HG03521 (cell line): ENCODE measurements around the gene ABI2.
"Not testable (repeated sequence)": the region's sequence is repeated elsewhere in the genome, so short reads cannot be mapped to it uniquely, and the experiment has no call there.

Source experiments
- ATAC-seq: cut with Tn5 transposase; IDR thresholded peaks from one replicate; pipeline ENCODE4 v1.9.1; 2021; ENCODE audit warnings: mild to moderate bottlenecking, moderate library complexity; ENCODE audit not compliant: unreplicated experiment

The ABI2 gene

GRCh38 chr2:203327901-203328759, at the start of gene ABI2:
TSS of gene ABI2 (plus strand) at chr2:203328394. CDS start at chr2:203328515, 121 bp downstream.
- ATAC-seq = peak; percentile 59

GRCh38 chr2:203279288-203279687, 48.9 kb upstream of the ABI2 start:
- no peak for ATAC-seq

GRCh38 chr2:203280428-203281064, 47.6 kb upstream of the ABI2 start:
- no peak for ATAC-seq

GRCh38 chr2:203282101-203282500, 46.1 kb upstream of the ABI2 start:
- ATAC-seq = no peak

GRCh38 chr2:203286532-203286931, 41.7 kb upstream of the ABI2 start:
- ATAC-seq = no peak

- ATAC-seq = no peak
Observed at GRCh38 chr2:203301667-203302066, 26.5 kb upstream of the ABI2 start.

GRCh38 chr2:203302586-203302985, 25.6 kb upstream of the ABI2 start:
- ATAC-seq = not testable (repeated sequence)

GRCh38 chr2:203310688-203311436, 17.3 kb upstream of the ABI2 start:
- no peak for ATAC-seq

GRCh38 chr2:203326356-203326755, 1.8 kb upstream of the ABI2 start:
- ATAC-seq = no peak

GRCh38 chr2:203327582-203327900, 653 bp upstream of the ABI2 start:
- no peak for ATAC-seq

GRCh38 chr2:203328760-203329540, 756 bp downstream of the ABI2 start:
- peak; percentile 45 for ATAC-seq

- ATAC-seq = no peak
Observed at GRCh38 chr2:203330434-203330833, 2.2 kb downstream of the ABI2 start.

- ATAC-seq = no peak
Observed at GRCh38 chr2:203338322-203338721, 10.1 kb downstream of the ABI2 start.

- ATAC-seq = no peak
Observed at GRCh38 chr2:203340791-203341487, 12.7 kb downstream of the ABI2 start.

- no peak for ATAC-seq
Observed at GRCh38 chr2:203341741-203342310, 13.6 kb downstream of the ABI2 start.

GRCh38 chr2:203342374-203342773, 14.2 kb downstream of the ABI2 start:
- ATAC-seq = not testable (repeated sequence)

- ATAC-seq = no peak
Observed at GRCh38 chr2:203344667-203345066, 16.5 kb downstream of the ABI2 start.

- no peak for ATAC-seq
Observed at GRCh38 chr2:203346612-203347011, 18.4 kb downstream of the ABI2 start.

GRCh38 chr2:203347375-203347774, 19.2 kb downstream of the ABI2 start:
- no peak for ATAC-seq
